Measurements from ENCODE around the gene MEGF6.

MEGF6 gene

DNA sequence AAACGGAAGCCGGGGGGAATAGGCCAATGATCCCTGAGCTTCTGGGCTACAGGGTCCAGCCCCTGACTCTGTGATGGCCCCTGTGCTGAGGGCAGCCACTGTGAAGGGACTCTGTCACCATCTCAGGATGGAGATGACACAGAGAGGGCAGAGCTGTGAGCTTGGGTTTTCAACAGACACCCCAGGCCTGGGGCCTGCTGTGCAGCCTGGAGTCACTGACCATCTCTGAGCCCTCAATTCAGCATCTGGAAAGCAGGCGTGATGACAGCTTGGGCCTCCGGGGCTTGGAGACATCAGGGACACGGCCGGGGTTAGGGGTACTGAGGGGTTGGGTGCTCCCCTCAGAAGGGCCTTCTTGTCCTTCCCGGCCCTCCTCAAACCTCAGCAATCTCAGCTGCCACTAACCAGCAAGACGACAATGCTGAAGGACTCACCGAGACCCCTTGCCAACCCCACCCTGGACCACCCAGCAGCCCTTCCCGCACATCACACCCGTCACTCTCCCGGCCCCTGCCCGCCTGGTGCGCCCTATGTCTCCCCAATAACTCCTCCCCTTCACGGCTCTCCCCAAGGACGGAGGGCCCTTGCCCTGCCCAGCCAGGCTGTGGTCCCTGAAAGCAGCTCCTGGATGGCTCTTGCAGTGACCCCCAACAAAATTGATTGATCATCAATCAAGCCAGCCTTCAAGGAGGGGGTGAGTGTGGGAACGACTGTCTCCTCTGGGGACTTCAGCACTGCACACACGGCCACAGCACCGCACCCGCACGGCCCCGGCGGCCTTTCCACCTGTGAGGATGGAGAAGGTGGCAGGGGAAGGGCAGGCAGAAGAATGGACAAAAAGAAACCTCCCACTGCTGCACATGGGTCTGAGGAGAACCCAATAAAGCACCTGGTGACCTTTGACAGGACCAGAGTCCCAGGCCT is 4.3 kb downstream of the MEGF6 start:
- no peak for DNase-seq (ENCODE audit: low read depth)

DNA sequence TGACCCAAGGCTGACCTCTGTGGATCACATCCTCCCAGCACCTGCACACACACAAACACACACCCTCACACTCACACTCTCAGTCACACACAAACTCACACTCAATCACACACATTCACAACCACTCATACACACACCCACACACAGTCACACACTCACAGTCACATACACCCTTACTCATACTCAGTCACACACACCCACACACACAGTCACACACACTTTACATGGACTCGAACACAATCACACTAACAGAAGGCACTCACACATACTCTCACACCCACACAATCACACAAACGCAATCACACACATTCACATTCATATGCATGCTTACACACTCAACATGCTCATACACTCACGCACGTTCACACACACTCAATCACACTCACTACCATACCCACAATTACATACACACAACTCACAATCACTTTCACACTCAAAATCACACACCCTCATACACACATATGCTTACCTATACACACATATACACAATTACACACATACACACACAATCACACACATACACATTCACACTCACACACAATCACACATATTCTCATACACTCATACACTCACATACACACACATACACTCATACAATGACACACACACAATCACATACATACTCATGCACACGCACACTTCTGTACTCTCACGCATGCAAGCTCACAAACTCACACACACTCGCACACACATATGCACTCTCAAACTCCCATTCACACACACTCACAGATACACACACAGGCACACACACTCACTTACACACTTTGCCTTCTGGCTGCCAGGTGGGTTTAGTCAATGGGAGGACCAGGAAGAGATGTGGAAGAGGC is 6.1 kb downstream of the MEGF6 start:
- DNase-seq (ENCODE audit: low read depth): no peak

DNA sequence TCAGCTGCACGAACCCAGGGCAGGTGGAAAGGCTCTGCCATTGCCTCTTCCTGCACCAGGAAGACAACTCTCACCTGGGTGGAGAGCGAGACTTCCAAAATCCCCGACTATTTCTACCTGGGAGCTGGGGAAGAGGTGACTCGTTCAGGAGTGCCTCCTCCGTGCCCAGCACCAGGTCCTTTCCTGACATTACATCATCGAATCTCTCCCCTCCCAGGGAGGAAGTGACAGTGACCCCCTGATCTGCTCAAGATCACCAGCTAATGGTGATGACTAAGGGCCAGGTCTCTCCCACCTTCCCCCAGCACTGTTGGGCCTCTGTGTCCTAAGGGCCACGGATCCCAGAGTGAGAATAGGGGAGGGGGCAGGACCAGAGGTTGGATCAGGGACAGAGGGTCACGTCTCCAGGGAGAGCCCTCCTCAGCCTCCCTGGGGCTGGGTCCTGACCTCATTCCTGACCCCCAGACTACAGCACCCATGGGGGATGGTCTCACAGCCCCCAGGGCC is 6.8 kb downstream of the MEGF6 start:
- DNase-seq (ENCODE audit: low read depth): no peak

DNA sequence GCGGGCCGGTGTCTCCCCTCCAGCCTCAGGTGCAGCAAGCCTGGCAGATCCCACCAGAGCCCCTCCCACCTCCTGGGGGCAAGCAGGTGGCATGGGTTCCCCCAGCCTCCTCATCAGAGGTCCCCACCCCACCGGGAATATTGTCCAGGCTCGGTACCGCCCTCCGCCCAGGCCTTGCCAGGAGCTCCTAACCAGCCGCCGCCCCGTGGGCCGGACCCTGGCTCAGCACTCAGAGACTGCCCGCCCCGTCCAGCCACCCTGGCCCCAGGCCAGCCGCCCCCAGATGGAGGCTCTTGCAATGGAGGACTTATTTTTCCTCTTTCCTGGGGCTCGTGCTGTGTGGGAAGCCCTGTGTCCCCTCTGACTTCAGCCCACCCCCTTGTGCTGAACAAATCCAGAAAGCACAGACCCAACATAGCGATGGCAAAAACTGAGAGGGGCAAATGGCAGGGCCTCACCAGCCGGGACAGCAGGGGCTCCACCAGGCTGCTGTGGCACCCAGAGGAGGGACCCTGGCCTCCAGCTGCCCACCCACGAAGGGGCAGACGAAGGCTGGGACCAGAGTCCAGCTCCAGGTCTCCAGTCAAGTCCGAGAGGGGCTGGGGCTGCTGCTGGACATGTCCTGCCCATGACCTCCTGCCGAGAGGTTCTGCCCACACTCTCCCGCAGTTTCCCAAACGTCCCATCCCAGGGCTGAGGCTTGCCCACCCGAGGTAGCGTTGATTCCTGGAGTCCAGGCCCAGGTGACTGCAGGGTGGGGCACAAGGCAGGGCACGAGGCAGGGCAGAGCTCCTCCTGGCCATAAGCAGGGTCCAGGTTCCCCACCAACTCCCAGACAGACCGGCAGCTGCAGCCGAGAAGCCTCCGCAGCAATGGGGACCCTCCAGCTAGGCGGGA is 7.5 kb downstream of the MEGF6 start:
- no peak for DNase-seq (ENCODE audit: low read depth)

DNA sequence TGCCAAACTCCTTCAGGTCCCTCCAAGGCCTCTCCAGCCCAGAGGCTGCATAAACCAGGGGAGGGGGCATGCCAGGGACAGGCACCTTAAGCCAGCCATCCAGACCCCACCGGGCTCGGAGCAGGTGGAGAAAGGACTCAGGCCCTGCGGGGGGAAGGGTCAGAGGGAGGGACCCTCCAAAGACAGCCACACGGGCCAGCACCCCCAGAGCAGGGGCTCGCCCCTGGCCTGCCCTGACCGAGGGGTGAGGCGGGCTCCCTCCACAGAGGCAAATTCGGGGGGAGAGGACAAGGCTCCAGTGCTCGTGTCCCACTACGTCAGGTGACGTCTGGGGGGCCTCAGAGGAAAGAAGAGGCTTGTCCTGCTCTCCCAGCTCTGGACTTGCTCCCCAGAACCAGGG is 8.2 kb downstream of the MEGF6 start:
- DNase-seq (ENCODE audit: low read depth): no peak

DNA sequence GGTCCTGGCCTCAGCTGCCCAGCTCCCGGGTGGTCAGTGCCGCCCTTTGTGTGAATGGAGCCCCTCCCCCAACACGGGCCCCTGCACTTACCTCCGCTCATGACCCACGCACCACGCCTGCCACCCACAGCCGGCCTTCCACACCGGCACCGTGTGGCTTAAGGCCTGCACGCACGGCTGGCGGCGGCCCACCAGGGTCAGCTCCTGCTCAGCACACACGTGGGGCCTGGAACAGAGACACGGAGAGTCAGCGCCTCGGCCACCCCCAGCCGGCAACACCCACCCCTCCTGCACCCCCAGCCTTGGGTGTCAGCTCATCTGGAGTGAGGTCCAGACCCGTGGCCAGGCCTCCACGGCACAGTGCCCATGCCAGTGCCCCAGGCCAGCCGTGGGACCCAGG is 8.9 kb downstream of the MEGF6 start:
- DNase-seq (ENCODE audit: low read depth): no peak

DNA sequence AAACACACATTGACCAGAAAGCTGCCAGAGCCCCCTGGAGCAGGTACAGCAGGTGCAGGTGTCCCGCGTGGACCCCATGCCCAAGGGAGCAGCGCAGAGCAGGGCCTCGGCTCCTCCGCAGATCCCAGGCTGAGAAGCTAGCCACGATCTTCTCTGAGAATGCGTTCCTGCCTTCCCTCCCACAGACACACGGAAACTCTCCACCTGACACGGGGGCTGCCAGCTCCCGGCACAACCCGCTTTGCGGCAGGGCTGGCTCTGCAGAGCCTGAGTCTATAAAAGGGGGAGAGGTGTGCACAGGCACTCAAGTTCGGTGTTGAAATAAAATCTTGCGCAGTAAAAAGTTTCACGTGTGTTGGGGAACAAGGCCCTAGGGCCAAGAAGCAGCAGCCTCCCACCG is 9.6 kb downstream of the MEGF6 start:
- no peak for DNase-seq (ENCODE audit: low read depth)

DNA sequence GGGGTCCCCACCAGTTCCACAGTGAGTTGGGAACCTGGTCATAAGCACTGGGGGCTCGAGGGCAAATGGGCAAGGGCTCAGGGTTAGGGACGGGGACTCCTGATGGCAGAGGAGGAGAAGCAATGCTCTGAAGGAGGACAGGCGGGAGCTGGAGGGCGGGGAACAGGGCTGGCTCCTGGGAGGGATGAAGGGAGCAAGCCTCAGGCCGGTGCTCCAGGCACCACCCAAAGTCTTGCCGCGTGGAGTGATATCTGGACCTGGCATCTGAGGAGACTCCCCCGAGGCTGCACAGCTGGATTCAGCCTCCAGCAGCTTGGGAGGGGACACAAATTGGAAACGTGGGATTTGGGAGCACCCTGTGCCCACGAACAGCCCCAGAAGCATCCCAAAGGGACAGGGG is 11.0 kb downstream of the MEGF6 start:
- no peak for DNase-seq (ENCODE audit: low read depth)

DNA sequence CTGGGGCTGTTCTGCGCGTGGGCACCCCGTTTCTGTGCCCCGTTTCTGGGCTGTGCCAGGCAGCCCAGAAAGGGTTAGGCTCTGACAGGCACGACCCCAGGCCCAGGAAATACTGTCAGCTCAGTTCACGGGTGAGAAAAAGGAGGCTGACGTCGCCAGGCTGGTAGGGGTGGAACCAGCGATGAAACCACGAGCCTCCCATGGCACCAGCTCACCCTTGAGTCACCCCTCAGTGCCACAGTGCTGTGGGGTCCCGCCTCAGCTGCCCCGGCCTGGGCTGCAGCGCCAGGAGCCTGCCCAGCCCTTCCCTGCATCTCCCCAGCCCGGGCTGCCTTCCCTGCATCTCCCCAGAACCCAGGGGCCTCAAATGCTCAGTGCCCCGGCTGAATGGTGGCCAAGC is 11.5 kb downstream of the MEGF6 start:
- DNase-seq (ENCODE audit: low read depth): no peak

DNA sequence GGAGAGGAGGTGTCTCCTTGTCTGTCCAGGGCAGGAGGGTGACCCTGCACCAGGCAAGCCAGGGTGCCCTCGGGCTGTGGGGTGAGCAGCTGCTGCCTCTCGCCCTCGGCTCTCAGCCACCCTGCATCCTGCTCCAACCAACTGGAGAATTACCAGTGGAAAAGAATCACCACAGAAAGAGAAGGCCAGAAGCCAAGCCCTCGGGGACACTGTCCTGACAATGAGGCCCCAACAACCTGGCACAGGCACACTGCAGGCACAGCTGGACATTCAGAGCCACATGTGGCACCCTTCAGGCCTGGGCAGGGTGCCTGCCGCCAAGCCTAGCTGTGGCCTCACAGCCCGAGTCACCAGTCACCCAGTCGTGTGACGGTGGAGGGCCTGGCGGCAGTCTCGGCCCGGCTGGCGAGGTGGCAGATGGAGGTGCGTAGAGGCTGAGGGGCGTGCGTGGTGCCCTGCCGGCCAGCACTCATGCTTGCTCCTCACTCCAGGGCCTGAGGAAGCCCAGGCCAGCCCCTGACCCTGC is 12.0 kb downstream of the MEGF6 start:
- no peak for DNase-seq (ENCODE audit: low read depth)

DNA sequence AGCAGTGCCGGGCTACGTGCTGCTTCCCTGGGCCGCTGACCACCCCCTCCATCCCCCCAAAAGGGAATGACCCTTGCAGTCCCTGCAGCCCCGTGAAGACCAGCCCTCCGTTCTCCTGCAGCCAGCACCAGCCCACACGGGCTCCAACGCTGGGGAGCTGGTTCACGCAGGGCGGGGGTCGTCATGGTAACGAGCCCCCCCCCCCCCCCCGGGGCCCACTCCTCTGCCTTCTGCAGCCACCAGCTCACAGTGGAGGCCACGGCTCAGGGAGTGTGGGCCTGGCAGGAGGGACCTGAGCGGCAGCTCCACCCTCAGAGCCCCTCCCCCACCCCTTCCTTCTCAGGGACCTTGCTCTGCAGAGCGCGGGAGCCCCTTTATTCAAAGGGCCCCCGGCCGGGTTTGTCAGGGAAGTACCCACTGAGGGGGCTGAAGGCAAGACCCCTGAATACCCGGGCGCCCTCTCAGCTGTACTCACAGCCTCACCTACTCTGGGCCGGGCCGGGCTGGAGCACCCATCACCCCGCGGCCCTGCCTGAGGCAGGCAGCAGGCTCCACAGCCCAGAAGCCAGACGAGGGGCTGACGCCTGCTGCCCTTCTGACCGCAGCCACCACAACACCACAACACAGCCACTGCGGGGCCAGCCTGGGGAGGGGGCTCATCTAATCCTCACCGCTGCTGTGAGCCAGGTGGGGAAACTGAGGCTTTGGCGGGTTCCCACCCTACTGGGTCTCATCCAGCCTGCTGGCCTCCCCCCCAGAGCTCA is 12.6 kb downstream of the MEGF6 start:
- no peak for DNase-seq (ENCODE audit: low read depth)

DNA sequence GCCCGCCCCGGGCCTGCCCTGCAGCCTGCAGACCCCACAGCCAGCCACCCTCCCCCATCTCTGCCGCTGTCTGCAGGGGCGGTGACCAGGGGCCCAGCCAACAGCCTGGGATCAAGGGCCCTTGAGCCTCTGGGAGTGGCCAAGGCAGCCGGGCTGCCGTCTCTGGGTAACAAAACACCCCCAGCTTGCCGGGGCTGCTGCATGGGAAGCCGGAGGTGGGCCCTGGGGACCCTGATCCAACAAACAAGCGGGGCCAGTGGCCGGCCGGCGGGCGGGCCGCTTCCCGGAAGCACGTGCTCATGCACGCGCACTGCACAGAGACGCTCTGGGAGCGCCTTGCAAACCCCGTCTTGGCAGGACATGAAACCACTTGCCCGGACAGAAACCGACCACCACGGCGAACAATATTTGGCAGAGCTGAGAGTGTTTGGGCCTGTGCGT is 13.2 kb downstream of the MEGF6 start:
- DNase-seq (ENCODE audit: low read depth): no peak

DNA sequence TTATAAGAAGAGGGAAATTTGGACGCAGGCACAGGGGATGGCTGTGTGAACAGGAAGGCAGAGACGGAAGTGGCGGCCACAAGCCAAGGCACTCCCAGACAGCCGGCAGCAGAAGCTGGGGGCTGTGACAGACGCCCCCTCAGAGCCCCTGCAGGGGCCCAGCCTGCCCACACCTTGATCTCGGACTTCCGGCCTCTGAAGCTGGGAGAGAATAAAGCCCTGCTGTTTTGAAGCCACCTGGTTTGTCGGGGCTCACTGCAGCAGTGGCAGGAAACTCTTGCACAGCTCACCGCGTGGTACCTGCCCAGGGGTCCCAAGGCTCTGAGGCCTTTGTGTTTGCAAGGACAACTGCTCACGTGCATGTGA is 13.7 kb downstream of the MEGF6 start:
- DNase-seq (ENCODE audit: low read depth): no peak

DNA sequence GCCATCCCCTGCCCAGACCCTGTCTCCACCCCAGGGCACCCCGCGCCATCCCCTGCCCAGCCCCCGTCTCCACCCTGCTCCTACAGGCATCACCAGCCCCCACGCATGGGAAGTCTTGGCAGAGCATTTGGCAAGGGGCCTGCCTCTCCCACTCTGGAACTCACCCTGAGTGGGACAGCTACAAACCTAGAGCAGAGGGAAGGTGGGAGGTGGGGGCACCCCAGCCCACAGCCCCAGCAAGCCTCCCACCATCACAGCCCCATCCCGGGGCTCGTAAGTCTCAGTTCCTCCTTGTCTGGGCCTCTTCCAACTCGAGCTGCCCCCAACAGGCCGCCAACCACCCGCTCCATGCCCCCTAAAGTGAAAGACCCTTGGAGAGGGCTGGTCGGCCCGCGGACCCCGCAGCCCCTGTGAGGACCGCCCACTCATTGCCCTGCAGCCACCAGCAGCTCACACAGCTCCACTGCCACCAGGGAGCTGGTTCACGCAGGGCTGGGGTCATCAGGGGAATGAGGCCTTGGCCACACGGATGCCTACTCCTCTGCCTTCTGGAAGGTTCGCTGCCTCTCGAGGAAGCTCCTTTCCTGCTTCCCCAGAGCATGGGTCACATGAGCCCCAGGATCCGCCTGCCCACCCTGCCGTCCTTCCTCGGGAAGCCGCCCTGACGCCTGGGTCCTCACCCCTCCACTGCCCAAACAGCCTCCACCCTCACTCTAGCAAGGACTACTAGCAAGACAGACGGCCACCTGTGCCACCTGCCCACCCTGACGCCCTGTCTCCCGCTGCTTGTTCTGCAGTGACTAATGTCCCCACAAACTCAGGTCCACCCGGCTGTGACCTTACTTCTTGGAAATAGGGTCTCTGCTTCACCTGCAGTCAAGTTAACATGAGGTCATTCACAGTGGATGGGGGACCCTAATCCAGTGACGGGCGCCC is 14.4 kb downstream of the MEGF6 start:
- DNase-seq (ENCODE audit: low read depth): no peak

DNA sequence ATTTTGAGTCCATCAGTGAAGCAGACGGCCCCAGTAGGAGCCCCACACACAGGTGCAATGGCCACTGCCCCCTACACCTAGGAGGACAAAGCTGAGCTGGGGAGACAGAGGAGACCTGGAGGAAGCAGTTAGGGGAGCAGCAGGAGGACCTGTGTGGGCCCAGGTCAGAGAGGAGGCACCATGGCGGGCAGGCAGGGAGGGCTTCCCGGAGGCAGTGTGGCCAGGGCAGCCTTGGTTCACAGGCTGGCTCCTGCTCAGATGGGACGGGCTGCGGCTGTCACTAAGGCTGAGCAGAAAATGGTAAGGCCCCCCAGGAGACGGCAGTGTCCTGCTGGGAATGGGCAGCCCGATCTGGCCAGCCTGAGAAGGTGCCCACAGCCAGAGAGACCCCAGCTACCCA is 15.4 kb downstream of the MEGF6 start:
- DNase-seq (ENCODE audit: low read depth): no peak

DNA sequence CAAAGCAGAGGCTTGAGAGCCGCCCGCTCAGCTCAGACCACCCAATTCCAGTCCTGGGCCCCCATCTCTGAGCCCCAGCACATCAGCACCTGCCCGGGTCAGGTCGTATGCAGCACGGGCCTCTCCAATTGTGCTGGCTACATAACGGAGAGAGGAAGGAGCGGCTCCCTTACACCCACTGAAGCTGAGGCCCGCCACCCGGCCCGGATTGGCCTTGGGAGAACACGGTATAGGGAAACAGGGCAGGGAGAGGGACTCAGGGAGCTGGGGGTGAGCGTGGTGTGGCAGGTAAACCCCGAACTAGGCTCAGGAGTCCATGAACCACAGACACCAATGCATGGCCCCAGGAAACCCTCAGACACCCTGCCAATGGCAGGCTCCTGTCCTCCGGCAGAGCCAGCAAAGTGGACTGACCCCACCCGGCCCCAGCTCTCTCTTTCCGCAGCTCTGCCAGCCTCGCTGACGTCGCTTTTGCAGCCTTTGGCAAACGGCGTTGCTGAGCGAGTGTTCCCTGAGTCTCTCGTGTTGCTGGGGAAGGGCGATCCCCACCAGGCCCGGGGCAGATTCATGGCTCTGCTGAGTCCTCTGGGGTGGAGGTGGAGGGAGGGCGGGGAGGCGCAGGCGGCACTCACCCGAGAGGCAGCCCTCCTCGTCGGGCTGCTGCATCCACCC is 16.5 kb downstream of the MEGF6 start:
- DNase-seq (ENCODE audit: low read depth): no peak

DNA sequence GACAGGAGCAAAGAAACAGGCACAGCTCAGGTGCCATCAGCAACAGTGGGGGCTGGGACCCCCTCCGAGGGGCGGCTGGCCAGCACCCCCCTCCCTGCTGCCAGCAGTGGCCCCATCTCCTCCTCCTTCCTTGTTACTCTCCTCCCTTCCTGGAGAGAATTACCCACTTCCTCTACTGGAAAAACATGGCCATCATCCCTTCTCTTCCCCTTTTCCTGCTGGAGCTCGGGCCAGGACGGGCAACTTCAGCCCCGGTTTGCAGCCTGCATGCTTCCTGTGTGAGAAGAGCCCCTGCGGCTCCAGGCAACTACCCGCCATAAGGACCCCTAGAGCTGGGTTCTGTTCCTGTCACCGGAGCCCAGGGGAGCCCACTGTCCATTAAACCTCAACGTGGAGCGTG is 17.6 kb downstream of the MEGF6 start:
- no peak for DNase-seq (ENCODE audit: low read depth)

DNA sequence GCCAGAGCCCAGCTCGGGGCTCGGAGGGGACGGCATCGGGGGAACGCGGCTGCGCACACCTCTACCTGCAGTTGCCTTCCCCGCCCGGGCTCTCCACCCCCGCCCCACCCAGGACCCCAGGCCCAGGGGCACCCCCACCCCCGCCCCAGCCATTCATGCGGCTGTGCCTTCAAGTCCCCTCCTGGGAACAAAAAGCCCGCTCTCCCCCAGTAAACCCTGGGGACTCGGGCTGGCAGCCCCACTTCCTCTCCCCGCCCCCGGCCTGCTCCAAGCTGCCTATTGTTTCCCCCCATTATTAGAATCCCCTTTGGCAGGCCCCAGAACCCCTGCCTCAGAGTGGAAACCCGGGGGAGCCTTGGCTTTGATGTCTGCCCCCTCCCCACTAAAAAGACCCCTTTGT is 18.0 kb downstream of the MEGF6 start:
- DNase-seq (ENCODE audit: low read depth): no peak

All from non-pigmented ciliary epithelial cell (primary cell).